SW480 (cell line): ENCODE results near the gene INHA.

ENCODE experiments used
- DNase-seq: peaks from one replicate; pipeline ENCODE4 v3.0.0-alpha.2; 2016; ENCODE audit warnings: low spot score

The INHA gene

DNA sequence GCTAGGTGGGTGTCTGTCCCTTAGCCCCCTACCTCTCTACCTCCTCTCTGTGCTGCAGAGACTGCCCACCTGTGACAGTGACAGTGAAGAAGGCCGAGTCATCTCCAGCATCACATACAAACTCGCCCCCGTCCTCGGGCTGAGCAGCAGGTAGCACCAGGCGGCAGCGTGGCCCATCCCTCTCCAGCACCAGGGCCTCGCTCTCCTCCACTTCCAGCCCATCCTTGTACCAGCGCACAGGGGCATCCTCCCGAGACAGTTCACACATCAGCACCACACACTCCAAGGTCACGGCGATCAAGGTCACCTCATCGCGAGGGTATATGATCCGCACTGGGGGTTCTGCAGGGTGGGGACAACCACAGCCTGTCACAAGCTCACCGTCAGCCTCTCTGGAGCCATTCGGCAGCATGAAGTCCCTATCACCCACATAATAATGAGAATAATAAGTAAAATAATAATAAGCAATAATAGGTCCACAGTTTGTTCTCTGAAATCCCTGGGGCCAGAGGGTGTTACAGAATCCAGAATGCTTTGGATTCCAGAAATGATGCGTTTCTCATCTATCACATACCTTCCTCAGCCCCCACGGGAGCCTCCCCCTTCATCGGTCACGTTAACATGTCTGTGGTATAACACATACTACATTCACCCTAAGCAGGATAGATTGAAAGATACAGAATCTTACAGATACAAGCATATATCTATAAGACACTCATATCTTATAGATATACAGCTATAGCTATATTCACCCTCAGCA is 12.8 kb upstream of the INHA start:
- DNase-seq = no peak

DNA sequence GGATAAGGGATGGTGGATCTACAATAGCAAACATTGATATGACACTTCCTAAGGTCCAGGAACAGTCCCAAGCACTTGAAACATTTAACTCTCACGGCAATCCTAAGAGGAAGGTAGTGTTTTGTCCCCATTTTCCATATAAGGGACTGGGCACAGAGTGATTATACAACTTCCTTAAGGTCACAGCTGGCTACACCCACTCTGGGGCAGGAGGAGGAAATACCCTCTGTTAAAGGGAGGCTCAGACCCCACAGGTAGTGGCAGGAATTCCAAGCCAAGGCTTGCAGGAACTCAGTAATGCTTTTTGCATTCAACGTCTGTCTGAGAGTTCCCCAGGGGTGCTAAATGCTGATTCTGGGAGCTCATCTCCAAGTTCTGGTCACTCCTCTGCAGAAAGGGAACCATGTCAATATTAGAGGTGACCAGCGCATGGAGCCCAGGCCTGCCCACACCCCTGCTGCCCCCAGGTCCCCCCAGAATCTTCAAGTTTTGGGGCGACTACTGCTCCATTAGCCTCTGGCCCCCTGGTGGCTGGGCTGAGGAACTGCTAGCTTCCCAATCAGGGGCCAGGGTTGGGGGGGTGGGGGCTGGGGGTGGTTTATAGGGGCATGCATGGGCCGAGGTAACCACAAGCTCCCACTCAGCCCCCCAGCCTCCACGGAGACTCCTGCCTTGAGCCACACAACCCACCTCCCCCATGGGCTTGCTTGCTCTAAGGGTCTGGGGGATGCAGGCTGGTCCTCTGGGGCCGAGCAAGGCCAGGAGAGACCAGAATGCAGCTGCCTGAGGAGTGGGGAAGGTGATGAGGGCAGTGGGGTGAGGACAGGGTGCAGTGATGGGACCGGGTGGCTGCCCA is 11.8 kb upstream of the INHA start:
- DNase-seq = no peak

DNA sequence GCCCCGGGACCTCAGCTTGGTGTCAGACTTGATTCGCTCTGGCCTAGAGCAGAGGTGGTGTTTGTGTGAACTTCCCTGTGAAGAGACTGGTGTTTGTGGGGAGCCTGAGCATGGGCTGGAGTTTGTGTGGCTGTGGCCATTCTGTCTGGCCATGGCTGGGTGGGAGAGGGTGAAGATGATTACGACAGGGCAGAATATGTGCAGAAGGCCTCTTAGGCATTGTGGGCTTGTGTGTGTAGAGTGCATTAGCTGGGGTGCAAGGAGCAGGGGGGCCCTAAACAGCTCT is 11.3 kb upstream of the INHA start:
- DNase-seq = no peak

- DNase-seq = no peak
Observed at GRCh38 chr2:219561179-219562048, 10.7 kb upstream of the INHA start.

DNA sequence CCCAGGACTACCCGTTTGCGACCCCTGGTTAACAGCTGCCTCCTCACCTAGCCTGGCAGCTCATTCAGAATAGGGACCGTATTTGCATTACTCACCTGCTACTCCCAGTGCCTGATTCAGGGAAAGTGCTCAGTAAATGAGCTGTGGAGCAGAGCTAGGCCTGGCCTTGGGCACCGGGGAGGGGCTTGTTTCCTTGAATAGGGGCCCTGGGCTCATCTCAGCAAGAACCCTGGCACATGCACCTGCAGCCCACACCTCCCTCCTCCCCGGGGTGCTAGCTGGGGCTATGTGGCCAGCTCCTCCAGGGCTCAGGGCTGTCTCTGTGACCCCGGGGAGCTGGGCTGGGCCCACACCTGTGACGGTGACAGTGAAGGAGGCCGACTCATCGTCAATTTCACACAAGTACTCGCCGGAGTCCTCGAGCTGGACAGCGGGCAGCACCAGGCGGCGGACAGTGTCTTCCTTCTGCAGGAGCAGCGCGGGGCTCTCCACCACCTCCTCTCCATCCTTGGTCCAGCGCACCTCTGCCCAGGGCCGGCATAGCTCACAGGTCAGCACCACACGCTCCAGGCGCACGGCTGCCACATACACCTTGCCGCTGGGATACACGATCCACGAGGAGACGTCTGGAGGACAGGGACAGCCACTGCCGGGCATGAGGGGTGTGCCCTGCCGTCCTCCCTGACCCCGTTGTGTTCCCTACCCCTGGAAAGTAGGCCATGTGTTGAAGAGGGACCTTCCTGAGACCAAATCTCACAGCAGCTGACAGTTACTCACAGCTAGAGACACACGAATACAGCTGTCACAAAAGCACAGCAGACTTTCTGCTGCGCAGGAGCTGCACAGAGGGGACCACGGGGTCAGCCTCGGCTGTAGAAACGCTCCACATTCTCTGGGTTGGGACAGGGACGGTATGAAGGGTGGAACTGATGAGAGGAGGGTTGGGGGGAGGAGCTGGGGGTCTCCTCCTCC is 9.8 kb upstream of the INHA start:
- DNase-seq = no peak

DNA sequence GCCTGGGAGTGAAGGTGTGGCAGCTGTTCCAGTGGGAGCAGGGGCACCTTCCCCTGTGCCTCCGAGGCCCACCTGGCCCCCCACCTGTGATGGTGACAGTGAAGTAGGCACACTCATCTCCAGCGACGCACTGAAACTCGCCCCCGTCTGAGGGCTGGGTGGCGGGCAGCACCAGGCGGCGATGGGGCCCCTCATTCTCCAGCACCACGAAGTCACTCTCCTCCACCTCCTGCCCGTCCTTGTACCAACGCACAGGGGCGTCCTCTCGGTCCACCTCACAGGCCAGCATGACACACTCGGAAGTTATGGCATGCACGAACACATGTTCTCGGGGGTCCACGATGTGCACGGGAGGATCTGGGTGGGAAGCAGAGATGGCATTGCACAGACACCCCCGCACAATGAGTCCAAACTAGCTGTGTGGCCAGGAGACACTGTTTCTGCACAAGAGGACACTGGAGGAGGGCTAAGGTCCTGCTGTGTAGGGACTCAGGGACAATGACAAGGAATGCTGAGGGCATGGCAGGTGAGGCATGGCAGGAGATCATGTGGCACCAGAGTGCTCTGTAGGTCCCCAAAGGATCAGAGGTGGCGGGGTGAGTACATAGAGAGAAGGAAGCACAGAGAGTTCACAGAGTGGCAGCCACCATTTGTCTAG is 8.7 kb upstream of the INHA start:
- DNase-seq = no peak

DNA sequence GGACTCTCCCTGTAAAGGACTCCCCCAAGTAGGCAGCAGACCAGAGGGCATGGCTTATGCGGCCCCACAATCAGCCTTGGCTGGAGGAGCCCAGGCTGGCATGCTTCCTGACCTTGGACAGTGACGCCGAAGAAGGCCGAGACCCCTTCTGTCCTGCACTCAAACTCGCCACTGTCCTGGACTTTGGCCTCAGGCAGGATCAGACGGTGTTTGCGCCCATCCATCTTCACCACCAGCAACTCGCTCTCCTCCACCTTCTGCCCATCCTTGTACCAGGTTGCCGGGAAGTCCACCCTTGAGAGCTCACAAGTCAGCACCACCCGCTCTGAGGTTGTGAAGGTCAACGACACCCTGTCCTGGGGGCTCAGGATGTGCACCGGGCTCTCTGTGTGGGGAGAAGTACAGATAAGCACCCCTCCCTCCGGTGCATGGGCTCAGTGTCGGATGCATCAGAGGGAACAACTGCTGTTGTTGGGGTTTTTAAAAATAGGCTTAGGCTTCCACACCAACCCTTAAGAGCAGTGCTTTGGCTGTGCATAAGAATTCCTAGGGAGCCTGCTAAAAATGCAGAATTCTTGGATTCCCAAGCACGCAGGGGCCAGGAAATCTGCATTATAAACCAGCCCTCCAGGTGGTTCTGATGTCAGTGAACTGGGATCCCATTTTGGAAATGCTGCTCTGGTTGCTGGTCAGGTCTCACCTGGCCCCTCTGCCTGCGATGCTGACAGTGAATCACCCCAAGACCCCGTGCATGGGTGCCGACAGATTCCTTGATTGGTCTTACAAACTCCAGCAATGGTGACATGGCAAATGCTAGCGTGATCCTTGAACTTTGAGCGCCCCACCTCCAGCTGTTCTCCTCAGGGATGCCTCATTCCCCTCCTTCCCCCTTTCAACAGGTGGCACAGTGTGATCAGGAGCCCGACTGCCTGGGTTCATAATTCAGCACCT is 6.7 kb upstream of the INHA start:
- DNase-seq = no peak

DNA sequence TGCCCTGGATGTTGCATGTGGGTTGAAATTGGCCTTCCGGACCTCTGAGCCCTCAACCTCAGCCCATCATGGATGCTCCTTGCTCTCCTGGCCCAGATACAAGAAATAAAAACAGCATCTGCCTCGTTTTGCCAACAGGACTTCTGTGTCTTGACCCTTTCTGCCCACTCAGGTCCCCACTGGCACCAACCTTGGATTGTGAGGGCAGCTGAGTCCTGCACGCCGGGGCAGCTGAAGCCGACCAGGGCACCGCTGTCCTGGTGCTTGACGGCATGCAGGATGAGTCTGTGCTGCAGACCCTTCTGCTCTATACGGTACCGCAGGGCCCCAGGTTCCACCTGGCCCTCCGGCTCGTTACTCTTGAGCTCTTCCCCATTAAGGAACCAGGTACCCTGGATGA is 5.5 kb upstream of the INHA start:
- DNase-seq = no peak

- DNase-seq = no peak
Observed at GRCh38 chr2:219567131-219567530, 5.0 kb upstream of the INHA start.

DNA sequence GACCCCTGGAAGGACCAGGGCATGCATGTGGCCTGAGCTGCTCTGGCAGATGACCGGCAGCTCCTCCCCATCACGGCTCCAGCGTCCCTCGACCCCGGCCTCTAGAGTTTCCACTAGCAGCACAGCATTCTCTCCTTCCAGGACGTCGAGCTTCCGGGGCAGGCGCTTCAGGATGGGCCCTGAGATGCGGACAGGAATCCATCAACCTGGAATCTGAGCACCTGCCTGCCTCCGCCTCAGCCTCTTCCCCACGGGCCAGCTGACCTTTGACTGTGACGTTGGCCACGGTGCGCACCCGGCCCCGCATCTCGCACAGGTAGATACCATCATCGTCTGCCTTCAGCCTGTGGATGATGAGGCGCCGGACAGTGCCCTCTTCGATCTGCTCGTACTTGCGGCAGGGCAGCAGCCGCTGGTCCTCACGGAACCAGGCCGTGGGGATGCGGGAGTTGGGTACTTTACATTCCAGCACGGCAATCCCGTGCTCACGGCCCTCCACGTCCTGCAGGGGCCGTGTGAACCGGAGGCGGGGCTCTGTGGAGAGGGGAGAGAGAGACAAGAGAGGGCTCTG is 4.2 kb upstream of the INHA start:
- DNase-seq = no peak

DNA sequence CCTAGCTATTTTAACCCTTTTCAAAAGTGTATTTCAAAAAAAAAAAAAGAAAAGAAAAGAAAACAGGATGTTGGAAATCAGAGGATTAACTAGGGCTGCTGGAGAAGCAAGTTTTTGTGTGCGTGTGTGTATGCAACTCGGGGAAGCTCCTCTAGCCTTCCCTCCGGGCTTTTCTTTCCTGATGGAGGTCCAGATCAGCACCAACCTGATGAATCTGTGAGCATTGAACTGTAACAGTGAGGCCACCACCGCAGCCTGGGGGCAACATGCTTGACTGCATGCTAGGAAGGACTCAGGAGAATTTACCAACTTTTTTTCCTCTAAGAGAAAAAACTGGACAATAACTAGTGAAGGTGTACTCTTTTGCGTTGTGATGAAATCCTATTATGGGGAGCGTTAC is 3.1 kb upstream of the INHA start:
- DNase-seq = no peak

GRCh38 chr2:219569635-219570034 is 2.5 kb upstream of the INHA start:
- DNase-seq = no peak

DNA sequence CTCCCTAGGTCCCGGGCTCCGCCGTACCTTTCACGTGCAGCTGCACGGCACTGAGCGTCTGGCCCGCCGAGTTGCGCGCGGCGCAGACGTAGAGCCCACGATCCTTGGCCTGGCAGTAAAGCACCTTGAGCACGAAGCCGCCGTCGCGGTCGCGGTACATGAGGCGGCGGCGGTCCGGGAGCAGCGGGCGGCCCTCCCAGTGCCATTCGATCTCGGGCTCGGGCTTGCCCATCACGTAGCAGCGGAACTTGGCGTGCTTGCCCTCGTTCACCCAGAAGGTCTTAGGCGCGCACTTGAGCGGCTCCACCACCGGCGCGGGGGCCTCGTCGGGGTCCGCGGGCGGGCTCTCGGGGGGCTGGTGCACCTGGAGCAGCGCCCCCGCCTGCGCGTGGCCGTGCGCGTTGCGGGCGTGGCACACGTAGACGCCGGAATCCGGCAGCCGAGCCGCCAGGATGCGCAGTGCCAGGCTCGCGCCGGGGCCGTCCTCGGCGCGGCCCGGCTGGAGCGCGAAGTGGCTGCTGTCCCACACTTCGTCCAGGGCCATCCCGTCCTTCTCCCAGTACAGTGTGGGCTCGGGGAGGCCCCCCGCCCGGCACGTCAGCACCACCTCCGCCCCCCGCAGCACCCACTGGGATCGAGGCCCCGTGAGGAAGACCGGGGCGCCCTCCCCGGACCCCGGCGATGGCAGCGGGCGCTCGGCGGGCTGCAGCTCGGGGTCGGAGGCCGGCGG is 1.8 kb upstream of the INHA start:
- DNase-seq = peak; percentile 24

- no peak for DNase-seq
Observed at GRCh38 chr2:219570924-219571310, 1.2 kb upstream of the INHA start.

- peak; percentile 75 for DNase-seq
Observed at GRCh38 chr2:219571311-219572236, 536 bp upstream of the INHA start, which contains the start of gene OBSL1. TSS of gene OBSL1 (minus strand) at chr2:219571539. CDS start at chr2:219571232, 307 bp downstream.

DNA sequence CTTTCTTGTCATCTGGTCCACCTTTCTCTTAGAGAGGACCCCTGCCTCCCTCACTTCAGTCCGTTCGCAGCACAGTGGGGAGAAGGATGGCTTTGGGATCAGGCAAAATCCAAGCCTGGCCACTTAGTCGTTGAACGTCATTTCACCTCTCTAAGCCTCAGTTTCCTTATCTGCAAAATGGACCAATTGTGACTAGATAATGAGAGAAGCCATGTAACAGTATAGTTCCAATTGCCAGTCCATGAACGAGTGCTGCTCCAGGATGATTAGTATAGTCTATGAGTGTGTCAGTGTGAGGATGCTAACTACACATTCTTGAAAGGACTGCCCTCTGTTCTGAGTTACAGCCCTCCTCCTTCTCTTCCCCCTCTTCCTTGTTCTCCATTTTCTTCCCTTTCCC is 1.1 kb downstream of the INHA start:
- DNase-seq = no peak

GRCh38 chr2:219574484-219575311 is 2.6 kb downstream of the INHA start:
- DNase-seq = no peak
